Activated CD8-positive, alpha-beta memory T cell treated with anti-CD3 and anti-CD28 coated beads, Interleukin-2, amount 50 U/mL, for 24 hours (primary cell): ENCODE data around the gene ACAD10.

ENCODE experiments used
- DNase-seq: peaks from one replicate; pipeline ENCODE4 v3.0.0-alpha.2; 2020; ENCODE audit errors: extremely low read depth

ACAD10 gene

DNA sequence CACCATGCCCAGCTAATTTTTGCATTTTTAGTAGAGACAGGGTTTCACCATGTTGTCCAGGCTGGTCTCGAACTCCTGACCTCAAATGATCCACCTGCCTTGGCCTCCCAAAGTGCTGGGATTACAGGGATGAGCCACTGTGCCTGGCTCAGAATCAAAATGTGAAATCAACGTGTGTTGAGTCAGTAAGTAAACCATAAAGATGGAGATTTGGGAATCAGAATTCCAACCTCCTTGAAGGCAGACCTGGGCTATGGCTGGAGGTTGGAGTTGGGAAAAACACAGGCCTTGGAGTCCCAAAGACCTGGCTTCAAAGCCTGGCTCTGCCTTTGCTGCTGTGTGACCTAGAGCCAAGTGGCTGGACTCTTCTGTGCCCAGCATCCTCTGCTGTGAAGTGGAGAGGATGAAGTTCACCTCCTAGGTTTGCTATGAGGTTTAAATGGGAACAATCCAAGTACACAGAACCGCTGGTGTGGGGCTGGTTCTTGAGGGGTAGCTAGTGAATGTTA is 91.0 kb downstream of the ACAD10 start:
- DNase-seq, result no peak

DNA sequence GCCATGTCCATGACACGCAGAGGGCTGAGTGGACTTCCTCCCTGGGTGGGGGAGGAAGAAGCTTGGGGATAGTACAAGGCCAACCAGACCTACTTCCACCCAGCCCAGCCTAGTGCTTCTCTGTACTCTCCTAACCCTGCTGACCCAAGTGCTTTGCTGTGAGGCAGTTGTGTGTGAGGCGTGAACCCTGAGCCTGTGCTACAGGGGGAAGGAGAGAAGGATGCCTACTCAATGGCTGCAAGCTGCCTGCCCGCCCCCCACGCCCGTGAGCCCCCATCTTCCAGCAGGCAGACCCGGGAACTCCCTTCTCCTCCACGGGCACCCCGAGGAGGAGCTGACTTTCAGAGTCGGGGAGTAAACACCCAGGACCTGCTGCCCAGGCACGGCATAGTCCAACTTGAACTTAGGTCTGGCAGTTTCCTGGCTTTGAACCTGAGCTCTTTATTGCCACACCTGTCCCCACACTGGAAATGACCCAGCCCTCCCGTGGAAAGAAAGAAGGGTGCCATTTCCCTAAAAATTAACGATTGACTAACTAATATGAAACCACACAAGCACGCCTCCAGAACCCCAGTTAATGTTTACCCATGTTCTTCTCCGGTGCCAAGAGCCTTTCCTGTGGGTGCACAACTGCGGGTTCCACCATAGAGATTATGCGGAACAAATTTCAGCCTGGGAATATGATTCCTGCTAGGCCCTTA is 91.6 kb downstream of the ACAD10 start:
- DNase-seq, result no peak

DNA sequence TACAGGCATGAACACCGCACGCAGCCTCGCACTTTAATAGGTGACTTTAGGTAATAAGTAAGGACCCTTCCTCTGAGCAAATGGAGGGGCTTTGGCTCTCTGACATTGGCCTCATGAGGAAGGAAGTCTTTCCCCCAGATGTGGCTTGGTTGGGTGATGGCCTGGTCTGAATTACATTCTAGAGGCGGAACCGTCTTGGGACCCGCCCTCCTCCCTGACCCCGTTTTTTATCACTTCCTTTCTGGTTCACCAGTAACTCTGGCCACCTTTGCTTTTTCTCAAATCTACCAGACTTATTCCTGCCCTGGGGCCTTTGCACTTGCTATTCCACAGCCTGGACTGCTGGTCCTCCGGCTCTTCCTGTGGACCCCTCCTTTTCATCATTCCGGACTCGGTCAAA is 94.3 kb downstream of the ACAD10 start:
- DNase-seq, result no peak

DNA sequence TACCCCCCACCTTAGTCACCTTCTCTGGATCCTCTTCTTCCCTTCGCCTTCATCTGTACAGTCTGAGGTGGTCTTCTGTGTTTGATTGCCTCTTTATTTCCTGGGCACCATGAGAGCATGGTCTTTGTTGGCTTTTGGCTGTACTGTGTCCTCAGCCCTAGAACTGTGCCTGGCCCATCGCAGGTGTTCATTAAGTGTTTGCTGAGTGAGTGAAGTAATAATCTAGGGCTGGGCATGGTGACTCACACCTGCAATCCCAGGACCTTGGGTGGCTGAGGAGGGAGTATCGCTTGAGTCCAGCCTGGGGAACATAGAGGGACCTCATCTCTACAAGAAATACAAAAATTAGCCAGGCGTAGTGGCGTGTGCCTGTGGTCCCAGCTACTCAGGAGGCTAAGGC is 94.8 kb downstream of the ACAD10 start:
- DNase-seq, result no peak

GRCh38 chr12:111781085-111781658 is 95.3 kb downstream of the ACAD10 start:
- DNase-seq, result no peak

DNA sequence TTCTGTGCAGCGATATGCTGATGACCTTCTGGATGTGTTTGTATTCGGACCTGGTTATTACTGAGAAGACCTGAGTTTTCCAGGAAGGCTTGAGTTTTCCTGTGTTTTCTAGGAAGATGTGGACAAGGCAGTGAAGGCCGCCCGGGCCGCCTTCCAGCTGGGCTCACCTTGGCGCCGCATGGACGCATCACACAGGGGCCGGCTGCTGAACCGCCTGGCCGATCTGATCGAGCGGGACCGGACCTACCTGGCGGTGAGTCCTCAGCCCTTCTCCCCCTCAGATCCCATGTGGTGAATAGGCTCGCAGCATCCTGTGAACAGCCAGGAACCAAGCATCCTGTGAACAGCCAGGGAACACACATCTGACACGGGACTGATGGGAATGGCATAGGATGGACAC is 97.2 kb downstream of the ACAD10 start:
- DNase-seq, result no peak

- DNase-seq, result no peak
Observed at GRCh38 chr12:111784953-111785352, 99.1 kb downstream of the ACAD10 start.

DNA sequence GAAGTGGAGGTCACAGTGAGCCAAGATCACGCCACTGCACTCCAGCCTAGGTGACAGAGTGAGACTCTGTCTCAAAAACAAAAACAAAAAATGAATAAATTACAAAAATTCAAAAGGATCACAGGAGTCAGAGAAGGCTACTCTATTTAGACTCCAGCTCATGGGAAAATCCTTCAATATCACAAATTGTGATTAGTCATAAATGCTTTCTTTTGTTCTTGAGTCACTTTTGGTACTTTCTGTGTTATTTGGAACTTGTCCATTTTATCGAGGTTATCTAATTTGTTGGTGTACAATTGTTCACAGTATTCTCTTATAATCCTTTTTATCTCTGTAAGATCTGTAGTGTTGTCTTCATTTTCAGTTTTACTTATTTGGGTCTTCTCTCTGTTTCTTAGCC is 99.8 kb downstream of the ACAD10 start:
- no peak for DNase-seq

GRCh38 chr12:111788178-111788654 is 102.4 kb downstream of the ACAD10 start:
- DNase-seq, result no peak

- no peak for DNase-seq
Observed at GRCh38 chr12:111789779-111790178, 103.9 kb downstream of the ACAD10 start.

DNA sequence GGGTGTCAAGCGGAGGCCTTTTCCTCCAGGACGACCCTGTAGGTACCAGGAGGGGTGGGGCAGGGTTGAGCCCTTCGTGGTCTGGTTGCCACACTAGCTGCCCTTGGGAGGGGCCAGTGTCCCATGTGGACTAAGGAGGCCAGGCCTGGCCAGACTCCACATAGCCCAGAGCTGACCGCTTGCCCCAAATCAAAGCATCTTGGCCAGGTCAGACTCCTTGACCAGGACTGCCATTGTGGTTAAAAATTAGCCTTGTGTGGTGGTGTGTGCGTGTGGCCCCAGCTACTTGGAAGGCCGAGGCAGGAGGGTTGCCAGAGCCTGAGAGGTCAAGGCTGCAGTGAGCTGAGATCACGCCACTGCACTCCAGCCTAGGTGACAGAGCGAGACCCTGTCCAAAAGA is 105.7 kb downstream of the ACAD10 start:
- no peak for DNase-seq

DNA sequence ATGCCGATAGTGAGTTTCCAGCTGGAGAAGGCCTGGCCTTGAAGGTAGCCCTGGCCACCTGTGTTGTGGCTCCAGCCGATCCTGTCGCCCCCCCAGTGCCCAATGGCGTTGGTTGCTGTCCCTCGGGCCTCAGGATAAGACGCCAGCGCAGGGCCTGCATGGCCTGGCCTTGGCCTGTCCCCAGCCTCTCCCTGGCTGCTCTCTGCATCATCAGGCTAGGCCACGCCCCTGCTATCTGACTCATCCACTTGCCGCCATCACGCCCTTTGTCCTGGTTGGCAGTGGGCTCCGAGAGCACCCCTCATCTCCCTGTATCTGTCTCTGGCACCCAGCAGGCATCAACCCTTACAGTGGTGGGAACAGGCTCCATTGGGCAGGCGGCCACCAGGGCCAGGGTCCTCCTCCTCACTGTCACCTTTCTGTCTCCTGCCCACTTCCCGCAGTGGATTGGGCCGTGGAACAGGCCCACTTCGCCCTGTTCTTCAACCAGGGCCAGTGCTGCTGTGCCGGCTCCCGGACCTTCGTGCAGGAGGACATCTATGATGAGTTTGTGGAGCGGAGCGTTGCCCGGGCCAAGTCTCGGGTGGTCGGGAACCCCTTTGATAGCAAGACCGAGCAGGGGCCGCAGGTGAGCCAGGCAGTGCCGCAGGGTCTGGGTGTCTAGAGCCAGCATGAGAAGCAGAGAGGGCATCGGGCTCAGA is 106.5 kb downstream of the ACAD10 start:
- DNase-seq, result no peak

GRCh38 chr12:111792856-111793235 is 107.0 kb downstream of the ACAD10 start:
- no peak for DNase-seq

GRCh38 chr12:111798182-111798581 is 112.3 kb downstream of the ACAD10 start:
- DNase-seq, result no peak

- DNase-seq, result no peak
Observed at GRCh38 chr12:111799758-111800157, 113.9 kb downstream of the ACAD10 start.

DNA sequence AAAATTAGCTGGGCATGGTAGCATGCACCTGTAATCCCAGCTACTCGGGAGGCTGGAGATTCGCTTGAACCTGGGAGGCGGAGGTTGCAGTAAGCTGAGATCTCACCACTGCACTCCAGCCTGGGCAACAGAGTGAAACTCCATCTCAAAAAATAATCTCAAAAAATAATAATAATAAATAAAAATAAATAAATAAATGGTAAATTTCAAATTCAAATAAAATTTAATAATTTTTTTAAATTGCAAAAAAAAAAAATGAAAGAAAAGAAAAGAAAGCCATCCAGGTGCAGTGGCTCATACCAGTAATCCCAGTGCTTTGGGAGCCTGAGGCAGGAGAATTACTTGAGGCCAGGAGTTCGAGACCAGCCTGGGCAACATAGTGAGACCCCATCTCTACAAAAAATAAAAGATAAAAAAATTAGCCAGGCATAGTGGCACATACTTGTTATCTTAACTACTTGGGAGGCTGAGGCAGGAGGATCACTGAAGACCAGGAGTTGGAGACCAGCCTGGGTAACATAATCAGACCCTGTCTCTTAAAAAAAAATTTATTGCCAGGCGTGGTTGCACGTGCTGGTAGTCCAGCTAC is 117.3 kb downstream of the ACAD10 start:
- no peak for DNase-seq

DNA sequence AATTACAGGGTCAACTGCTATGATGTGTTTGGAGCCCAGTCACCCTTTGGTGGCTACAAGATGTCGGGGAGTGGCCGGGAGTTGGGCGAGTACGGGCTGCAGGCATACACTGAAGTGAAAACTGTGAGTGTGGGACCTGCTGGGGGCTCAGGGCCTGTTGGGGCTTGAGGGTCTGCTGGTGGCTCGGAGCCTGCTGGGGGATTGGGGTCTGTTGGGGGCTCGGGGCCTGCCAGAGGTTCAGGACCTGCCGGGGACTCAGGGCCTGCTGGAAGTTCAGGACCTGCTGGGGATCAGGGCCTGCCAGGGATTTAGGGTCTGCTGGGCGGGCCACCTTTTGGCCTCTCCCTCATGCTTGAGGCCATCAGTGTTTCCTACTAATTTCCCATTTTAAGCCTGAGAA is 118.0 kb downstream of the ACAD10 start:
- no peak for DNase-seq

GRCh38 chr12:111806304-111806703 is 120.5 kb downstream of the ACAD10 start:
- no peak for DNase-seq
